Midbrain (tissue), 1 donor: ENCODE data around the gene SPAG16.

Experiments used
- DNase-seq: peaks from one replicate; lab custom pipeline; 2025; lab: John Stamatoyannopoulos, UW

SPAG16 gene

DNA sequence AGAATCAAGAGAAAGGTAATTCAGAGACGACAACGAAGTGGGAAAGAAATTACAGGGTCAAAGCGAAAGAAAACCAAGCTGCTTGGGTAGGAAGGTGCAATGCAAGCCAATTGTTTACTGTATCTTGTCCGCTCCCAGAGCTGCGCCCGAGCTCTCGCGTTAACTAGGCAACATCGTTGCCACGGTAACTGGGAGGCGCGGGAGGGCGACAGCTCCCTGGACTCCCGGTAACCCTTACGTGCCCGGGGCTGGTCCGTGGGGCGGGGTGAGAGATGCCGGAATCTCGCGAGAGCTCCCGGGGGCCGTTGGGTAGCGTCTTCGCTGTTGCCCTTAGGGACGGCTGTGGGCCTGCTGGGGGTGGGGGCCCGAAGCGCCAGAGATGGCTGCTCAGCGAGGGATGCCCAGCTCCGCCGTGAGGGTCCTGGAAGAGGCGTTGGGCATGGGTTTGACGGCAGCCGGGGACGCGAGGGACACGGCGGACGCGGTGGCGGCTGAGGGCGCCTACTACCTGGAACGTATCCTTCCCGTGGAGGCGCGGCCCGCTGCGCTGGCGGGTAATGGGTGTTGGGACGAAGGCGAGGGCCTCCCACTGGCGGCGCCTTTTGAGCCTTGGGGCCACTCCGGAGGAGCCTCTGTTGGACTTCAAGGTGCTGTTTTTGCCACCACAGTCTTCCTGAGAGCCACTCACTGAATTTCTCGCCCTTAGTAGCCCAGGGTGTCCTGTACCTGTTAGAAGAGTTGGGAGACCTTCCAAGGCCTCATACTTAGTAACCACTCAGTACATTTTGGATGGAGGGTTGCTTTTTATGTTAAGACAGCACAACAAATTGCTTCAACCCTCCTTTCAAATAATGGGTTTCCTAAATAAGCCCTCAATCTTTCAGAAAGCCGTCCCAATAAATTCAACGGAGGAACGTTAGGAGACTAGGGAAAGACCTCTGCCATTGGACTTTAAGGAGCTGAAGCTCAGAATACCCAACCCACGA, at the start of gene SPAG16:
Gene SPAG16 (plus strand): TSS at position 360 of the 986 bp plus-strand sequence.
- DNase-seq: peak; percentile 97

DNA sequence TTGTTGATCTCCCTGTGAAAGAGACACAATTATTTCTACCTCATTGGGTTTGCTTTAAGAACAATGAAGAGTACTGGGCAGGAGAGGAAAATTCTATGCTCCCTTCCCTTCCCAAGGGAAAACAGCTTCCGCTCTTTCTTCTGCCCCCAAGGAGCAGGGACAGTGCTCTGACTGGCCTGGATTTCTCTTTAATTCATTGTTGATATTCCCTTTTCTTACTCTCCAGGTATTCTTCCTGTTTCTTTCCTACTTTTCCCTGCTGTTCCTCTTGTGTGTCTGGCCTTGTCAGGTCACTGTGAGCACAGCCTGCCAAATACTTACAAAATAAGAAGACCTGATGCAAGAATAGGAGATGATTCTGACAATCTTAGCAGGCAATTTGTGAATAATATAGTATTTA, 49.6 kb upstream of the SPAG16 start:
- DNase-seq: no peak

DNA sequence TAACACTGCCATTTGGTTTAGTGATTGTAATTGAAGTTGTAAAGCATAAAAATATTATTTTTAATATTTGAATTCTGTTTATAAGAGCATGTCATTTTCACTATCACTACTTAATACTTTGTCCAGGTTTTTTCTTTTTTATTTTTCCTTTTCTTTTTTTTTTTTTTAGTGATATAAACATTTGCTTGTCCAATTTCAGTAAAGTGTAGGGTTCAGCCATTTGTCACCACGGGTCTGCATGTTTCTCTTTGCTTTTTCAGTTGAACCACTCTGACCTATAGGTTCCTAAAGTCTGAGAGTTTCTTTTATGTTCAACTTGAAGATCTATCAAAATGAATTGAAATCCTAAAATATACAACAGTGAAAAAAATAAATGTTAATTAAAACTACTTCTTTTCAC, 48.5 kb upstream of the SPAG16 start:
- no peak for DNase-seq

DNA sequence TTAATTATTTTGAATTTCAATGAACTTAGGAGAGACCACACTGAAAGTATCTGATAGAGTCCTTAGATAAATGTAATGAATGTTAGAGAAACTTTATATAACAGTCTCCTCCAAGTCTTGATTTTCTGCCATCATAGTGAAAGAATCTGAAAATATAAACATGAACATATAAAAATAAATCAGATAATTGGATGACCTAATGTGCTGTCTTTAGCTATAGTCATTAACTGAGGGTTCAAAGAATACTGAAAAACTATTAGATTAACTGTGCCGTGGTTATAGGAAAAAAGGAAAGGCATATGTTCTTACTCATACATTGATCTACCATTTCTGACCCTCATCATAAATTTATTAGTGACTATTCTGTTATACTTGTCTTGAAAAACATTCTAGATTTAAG, 47.0 kb upstream of the SPAG16 start:
- DNase-seq: no peak

DNA sequence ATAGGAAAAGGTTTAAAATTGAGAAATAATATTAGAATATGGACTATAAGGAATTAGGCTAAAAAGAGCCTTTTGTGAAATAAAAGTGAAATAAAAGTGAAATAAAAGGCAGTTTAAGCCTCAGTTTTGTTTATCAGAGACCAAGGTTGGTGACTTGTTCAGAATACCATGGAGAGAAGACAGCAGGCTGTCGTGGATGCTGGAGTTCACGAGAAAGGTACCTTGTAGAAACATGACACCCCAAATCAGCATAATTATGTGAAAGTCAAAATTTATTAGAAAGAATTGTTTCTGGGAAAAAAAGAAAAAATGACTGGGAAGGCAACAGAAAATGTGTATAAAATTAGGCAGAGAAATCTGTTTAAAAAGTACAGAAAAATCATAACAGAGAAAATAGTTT, 46.5 kb upstream of the SPAG16 start:
- no peak for DNase-seq

DNA sequence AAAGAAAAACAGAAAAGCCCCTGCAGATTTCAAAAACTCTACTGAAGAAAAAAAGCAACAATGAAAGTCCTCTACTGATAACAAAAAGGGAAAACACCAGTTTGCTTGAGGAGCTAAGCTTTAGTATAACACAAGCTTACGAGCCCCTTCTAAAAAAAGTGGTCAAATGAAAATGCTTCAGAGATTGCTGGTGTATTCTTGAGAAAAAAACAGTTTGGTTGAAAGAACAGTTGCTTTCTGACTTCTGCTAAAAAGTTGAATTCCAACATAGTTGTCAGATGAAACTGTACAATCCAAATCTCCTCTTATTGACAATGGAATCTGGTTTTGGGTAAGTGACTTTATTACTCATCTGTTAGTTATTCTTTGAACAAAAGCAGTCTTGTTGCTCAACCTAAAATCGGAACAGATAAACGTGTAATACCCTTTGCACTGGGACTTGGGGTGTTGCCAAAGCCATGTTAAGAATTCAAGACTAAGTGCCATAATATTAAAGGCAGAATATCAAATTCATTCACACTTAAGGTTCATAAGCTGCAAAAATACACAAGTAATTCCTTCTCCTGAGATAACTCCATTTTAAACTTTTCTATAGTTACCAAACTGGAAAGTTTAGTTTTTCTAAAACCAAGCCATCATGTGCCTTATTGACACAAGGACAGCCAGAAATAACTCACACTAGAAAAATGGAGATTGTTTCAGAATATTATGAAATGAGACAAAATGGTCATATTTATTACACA, 45.3 kb upstream of the SPAG16 start:
- DNase-seq: no peak

DNA sequence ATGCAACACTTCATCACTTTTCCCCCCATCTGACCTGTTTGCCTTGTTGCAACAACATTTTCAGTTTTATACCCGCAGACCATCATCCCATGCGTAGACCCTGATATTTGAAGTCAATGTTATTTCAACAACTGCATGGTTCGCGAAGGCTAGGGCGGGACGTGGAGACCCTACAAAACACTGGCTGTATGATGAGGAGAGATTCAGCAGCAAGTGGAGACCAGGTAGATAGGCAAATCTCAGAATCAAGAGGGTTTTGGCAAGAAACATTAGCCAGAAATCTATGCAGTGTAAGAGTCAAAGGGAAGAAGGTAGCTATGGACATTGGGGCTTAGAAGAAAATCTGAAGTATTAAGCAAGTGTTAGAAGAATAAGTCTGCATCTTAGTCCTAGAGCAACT, 42.4 kb upstream of the SPAG16 start:
- no peak for DNase-seq

DNA sequence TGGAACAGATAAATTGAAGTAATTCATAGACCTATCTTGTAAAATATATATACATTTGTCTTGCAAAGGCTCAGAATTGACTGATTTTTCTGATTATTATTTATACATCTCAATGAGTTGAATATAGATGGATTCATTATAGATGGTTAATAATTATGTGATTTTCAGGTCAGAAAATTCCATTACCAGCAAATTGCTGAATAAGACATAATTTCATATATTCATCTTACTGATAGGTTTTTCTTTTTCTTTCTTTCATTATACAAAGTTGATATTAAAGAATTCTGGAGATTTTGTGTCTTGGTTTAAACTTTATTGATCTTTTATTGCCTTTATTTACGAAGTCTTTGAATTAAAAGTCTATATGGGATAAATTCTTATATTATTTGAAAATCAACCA, 41.6 kb upstream of the SPAG16 start:
- DNase-seq: no peak

DNA sequence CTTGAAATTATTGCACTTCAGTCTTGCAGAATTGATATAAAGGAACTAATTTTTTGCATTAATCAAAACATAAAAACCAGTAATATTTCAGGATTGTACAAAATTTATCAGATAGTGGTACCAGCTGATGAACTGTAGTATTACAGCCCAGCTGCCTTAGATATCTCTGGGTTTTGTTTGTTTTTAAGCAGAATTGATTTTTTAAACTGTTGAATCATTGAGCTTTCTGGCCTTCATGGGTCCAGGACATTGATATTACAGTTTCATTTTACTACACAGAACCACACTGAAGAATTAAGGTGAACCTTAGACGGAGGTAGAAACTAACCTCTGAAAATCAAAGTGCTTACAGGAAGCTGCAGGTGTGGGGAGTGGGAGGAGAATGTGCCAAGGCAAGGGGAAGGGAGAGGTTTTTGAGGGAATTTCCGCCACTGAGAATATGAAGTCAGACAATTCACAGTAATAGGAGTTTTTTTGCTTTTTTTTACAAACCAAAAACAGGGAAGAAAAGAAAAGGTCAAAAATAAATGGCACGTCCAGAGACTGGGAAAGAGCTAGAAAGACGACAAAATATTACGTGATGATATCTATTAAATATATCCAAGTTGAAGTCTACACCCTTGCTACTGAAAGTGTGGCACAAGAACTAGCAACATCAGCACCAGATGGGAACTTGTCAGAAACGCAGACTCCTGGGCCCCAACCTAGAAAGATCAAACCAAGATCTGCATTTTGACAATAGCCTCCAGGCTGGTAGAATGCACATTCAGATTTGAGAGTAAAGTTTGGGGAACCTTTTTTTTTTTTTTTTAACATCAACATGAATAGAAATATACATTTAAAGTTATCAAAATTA, 40.8 kb upstream of the SPAG16 start:
- DNase-seq: no peak

DNA sequence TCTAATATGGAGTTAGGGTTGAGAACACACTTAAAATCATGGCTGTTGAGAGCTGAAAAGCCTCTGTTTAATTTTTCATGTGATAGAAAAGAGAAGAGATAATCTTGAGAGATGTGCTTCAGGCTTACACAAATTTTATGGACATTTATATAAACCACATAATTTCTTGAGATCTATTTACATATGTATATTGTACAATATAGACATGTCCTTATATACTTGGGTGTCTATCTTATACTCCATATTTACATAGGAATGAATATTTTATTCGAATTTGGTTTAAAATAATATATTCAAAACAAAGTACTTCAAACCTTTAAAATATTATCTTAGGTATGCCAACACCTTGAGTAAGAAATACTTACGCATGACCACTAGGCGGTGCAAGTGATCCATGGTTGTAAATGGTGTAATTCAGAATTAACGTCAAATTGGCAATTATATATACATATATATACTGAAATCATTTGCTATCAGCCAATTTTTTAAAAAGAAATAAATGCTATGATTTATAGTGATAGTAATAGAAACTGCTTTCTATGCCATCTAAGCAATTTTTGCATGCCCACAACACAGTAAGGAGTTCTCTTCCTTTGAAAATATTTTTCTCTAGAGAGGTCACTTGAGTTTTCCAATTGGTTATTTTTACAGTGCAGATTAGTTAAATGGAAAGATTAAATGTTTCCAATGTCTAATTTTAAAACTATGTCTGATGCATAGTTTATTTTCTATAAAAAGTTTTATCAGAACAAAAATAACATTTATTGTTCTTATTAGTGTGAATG, 37.6 kb upstream of the SPAG16 start:
- DNase-seq: peak; percentile 42

DNA sequence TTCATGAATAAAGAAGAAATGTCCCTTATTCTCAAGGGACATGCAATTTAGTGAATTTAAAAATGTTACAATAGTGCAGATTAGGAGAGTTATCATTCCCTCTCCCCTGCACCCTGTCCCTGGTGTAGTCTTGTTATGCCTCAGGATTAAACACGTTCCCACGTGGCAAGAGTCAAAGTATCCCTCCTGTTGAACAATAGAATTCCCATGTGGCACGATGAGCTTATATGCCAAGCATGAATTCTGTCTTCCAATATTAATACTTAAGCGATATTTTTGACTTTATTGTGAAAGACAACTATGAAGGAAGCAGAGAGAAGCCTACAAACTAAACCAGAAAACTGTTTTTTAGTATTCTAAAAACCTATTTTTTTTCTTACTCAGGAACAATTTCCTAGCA, 36.7 kb upstream of the SPAG16 start:
- DNase-seq: no peak

DNA sequence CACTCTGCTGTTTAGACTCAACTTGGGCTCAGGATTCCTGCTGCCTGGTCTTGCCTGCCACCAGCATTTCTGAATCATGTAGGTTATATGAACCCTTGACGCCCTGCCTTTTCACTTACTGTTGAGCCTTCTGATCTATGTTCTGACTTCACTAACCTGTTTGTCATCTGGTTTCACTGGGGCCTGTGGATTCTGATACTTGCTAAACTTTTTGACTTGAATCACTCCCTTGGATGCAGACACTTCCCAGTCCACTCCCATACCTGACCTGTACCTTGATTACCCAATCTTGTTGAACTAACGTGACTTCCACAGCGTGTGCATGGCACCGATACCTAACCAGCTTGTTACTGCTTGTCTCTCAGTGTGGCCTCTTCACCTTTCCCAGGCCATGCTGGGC, 35.6 kb upstream of the SPAG16 start:
- no peak for DNase-seq

DNA sequence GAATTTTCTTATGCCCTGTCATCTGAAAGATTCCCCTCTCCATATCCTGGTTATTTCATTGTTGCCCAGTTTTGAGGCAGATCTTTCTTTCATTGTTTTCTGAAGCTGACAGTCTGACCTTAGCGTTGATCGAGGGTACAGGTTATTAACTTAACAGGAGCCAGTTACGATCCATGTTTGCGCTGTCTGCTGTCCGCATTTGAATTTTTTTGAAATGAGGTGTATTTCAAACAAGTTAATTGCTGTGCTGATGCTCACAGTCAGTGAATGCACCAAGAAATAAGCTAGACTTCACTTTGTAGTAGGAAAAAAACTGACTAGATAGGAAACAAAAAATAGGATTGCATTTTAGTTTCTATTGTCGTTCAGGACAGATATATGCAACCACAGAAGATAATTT, 34.8 kb upstream of the SPAG16 start:
- DNase-seq: no peak

DNA sequence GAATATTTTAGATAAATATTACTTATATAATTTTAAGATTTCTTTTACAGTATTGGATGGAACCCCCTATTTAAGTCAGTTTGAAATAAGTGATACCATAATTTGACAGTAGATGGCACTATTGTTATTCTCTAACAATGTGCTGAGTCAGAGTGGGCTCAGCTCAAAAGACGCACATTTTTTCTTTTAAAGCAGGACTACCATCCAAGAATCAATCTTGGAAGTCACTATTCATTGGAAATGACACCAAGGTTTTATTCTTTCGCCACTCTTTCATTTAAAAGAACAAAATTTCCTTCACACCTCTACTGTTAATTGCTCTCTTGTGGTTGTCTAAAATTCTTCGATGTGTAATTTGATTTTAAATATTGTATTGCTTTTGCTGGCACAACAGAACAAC, 32.6 kb upstream of the SPAG16 start:
- peak; percentile 78 for DNase-seq

DNA sequence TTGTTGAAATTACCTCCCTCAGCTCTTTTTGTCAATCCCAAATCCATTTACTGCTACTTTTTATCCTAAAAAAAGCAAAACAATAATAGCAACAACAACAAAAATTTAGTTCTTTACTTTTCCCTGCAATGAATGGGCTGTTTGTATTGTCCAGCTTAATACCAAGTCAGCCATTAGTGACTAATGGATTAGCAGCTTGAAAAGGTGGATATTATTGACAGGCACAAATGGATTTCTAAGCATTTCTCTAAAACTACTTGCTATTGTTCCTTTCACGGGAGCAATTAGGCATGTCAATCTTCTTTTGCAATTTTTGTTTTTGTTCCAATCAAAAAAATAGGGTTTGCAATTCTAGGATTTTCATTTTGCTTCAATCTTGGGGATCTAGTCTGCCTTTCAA, 32.1 kb upstream of the SPAG16 start:
- DNase-seq: no peak

DNA sequence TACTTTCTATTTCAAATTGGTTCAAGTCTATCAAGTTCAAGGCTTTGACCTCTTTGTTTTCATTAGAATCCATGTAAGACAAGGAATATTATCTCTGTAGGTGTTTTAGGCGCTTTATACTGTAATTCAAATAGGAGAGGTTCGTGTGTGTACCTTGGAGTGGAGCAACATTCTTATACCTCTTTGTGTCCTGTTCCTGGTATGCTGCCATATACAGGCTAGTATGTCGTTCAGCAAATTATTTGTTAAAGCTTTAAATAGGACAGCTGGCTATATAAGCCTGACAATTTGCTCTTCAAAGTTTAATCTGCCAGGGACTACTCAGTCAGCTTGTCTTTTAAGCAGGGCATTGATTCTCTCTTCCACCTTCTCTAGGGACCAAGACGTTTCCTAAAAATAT, 31.1 kb upstream of the SPAG16 start:
- DNase-seq: no peak

DNA sequence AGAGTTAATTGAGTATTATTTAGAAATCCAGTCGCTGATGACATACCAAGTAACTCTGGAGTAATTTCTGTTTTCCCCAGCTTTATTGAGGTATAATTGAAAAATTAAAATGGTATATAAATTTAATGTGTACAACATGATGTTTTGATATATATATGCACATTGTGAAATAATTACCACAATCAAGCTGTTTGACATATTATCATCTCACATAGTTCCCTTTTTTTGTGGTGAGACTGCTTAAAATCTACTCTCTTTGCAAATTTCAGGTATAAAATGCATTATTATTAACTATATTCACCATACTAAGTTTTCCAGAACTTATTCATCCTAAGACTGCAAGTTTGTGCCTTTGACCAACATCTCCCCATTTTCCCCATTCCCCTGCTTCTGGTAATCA, 25.0 kb upstream of the SPAG16 start:
- no peak for DNase-seq

DNA sequence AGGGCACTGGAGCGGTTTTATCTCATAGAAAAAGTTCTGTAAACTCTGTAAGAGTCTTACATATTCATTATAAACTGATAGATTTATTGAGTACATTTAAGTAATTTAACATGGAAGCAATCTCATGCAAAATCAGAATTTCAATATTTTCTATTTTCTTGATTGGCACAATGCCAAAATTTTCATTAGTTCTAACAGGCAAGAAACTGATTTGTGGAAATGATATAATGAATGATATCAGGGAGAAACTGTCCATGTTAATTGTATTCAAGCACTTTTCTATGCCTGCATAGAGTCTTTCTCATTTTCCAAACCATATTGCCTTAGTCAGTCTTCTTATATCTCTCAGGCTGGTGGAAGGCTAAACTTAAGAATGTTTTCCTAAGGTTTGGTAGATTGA, 23.0 kb upstream of the SPAG16 start:
- DNase-seq: no peak

DNA sequence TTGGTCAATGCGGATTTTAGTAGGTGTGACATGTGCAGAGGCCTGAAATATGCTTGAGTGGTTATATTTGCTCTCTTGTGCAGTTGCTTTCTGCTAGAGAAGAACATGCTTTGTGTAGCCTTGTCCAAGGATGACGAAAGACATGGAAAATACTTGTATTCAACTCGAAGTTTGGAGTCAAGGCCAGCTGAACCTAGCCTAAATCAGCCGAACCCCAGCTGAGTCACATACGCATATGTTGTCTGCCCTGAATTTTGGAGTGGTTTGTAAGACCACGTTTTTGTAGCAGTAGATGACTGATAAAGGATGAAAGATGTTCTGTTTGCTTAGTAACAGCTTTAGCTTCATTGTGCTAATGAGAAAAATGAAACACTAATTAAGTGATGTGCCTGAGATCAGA, 22.5 kb upstream of the SPAG16 start:
- no peak for DNase-seq

DNA sequence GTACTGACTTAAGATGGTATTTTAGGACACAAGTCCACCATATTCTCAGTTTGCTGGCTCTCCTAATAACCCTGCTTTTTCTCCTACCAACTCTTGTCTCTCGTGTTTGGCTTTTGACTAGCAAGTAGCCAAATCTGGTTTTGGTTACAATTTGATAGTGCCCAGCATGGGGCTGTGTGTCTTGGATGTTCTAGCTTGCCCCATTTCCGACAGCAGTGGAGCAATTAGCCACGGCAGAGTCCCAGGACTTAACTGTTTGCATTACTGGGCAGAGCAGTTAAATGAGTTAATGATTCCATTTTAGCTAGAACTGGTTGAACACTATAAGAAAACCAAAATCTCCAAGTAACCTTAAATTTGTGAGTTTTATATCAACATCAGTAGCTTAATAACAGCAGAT, 18.6 kb upstream of the SPAG16 start:
- no peak for DNase-seq

DNA sequence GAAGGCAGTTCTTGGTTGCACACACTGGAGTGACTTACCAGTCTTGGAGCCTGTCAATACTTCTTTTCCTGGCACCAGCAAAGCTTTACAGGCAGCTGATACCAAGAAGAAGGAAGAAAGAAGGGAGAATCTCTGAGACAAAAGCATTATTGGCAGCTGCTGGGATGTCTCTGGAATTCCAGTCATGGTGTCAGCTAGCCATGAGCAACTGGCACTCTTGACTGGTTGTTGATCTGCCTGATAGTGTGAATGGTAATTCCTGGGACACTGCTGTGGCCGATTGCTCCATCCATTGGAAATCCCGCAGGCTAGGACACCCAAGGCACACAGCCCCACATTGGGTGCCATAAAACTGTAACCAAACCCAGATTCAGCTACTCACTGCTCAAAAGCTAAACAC, 17.8 kb upstream of the SPAG16 start:
- DNase-seq: no peak

DNA sequence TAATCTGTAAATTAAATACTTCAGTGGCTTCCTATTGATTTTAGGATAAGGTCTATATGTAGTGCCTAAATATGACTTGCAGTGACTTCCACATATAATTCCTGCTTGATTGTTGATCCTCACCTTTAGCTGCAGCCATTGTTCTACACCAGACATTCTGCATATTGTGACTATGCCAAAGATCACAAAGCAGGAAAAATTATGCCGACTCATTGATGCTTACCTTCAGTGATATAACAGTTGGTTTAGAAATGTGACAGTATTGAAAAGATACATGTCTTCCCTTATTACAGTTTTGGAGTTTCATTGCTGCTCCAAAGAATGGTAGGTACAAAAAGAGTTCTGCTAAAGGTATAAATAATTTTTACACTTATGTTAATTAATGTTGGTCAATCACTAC, 12.3 kb upstream of the SPAG16 start:
- no peak for DNase-seq
